HFFc6 (cell line): ENCODE data around the gene ARFGAP1. TPM values are rescaled to one million over a fixed set of nuclear protein-coding genes. Genes with fewer than 3 reads are reported as not detected.

Source experiments
- DNase-seq: peaks from one replicate; pipeline ENCODE4 v3.0.0-alpha.2; 2018
- H3K27ac Mint-ChIP-seq: 2 replicates; pipeline ENCODE4 v1.8.0; 2020; ENCODE audit warnings: mild to moderate bottlenecking, mixed read lengths
- H3K27me3 Mint-ChIP-seq: 2 replicates; pipeline ENCODE4 v1.8.0; 2021; ENCODE audit warnings: mild to moderate bottlenecking, moderate library complexity, mixed read lengths; ENCODE audit not compliant: insufficient read depth
- H3K36me3 Mint-ChIP-seq: 2 replicates; pipeline ENCODE4 v1.8.0; 2021; ENCODE audit warnings: low read depth, mixed read lengths
- H3K4me1 Mint-ChIP-seq: 2 replicates; pipeline ENCODE4 v1.8.0; 2020; ENCODE audit warnings: low read depth, mixed read lengths
- H3K4me3 Mint-ChIP-seq: 2 replicates; pipeline ENCODE4 v1.8.0; 2020; ENCODE audit warnings: mild to moderate bottlenecking, moderate library complexity, mixed read lengths
- H3K9me3 Mint-ChIP-seq: 2 replicates; pipeline ENCODE4 v1.8.0; 2020; ENCODE audit warnings: mild to moderate bottlenecking, mixed read lengths
- total RNA-seq, 6 experiments: library from RNA; stranded (reverse); fragmentation: NEBNext Ultra II Directional; extraction: Animal tissue kit (Norgen Biotek cat#: 25700); gene quantifications; 2 replicates in 1 of 6; 3 replicates in 5 of 6; pipeline ENCODE4 v1.2.3, GENCODE V29; 2021
- TF ChIP-seq, protein P1 (sequence below): fragments of 200-600 bp; sonication (generic); IDR thresholded peaks from 2 replicates; pipeline ENCODE4 v1.5.0; 2021; ENCODE audit warnings: antibody characterized with exemption, mild to moderate bottlenecking

ARFGAP1 gene
- total RNA-seq, 6 experiments from 2014 or later: 106 to 123 (median 112) TPM

DNA sequence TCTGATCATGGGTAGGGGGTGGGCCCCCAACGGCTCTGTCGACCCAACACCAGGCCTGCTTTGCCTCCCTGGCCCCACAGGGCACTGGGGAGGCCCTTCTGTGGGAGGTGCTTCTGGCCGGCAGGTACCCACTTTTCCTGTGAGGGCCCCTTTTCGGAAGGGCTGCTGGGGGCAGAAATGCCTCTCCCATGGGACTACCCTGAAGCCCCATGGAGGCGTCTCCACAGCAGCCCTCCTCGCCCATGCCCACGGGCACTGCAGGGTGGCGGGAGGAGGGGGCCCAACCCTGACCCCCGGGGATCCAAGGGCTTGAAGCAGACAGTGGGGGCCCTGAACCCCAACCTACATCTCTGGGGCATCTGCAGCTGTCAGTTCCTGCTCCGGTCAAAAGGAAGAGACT is 34.6 kb upstream of the ARFGAP1 start:
- no peak overlapping the region for H3K27ac Mint-ChIP-seq

DNA sequence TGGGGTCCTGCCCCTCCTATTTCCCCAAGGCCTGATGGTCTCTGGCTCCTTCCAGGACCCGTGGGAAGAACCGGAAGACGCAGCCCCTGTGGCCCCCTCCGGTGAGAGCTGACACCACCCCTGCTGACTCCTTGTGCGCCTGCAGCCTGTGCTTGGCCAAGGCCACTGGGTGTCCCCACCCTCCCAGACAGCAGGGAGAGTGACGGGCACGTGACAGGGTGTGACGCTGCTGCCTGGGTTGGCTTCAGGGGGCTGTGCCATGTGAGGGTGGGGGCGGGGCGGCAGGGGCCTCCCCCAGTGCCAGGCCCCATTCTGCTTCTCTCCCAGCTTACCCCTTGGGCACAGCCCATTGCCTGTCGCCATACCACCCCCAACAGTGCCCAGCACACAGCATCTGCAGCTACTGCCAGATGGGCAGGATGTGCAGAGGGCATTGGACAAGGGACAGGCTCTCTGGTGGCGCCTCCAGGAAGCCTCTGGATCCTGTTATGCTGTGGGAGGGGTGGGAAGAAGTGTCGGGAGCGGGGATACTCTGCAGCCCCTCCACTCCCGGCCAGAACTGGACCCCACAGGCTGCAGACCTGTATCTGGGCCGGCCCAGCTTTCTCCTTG is 34.0 kb upstream of the ARFGAP1 start:
- Mint-ChIP-seq H3K9me3 (no peaks in the 10 kb centered on the region), H3K27me3 (peaks cover 12% of the 10 kb centered on the region), H3K4me3 (no peak overlapping the region), H3K27ac (no peak overlapping the region), H3K36me3 (no peaks in the 10 kb centered on the region), H3K4me1 (no peaks in the 10 kb centered on the region)
- TF ChIP-seq, protein P1, sequence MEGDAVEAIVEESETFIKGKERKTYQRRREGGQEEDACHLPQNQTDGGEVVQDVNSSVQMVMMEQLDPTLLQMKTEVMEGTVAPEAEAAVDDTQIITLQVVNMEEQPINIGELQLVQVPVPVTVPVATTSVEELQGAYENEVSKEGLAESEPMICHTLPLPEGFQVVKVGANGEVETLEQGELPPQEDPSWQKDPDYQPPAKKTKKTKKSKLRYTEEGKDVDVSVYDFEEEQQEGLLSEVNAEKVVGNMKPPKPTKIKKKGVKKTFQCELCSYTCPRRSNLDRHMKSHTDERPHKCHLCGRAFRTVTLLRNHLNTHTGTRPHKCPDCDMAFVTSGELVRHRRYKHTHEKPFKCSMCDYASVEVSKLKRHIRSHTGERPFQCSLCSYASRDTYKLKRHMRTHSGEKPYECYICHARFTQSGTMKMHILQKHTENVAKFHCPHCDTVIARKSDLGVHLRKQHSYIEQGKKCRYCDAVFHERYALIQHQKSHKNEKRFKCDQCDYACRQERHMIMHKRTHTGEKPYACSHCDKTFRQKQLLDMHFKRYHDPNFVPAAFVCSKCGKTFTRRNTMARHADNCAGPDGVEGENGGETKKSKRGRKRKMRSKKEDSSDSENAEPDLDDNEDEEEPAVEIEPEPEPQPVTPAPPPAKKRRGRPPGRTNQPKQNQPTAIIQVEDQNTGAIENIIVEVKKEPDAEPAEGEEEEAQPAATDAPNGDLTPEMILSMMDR: no peak
- no peak for DNase-seq

More for the DNA sequence above, 34.6 kb upstream of the ARFGAP1 start:
- no peak overlapping the region for H3K4me3 Mint-ChIP-seq
- TF ChIP-seq, protein P1: no peak
- no peaks in the 10 kb centered on the region for H3K9me3 Mint-ChIP-seq
- no peaks in the 10 kb centered on the region for H3K36me3 Mint-ChIP-seq
- H3K27me3 Mint-ChIP-seq: peaks cover 10% of the 10 kb centered on the region
- H3K4me1 Mint-ChIP-seq: peaks cover 2% of the 10 kb centered on the region
- no peak for DNase-seq

DNA sequence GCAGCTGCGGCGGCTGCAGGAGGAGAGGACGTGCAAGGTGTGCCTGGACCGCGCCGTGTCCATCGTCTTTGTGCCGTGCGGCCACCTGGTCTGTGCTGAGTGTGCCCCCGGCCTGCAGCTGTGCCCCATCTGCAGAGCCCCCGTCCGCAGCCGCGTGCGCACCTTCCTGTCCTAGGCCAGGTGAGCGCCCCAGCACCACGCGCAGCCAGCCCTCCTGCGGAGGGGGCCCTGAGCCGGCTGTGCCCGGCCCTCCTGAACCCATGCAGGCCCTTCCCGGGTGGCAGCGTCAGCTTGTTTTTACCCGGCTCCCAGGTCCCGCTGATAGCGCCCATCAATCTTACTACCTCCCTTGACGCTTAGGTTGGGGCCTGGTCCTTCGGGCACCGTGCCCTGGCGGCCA is 33.2 kb upstream of the ARFGAP1 start:
- H3K4me1 Mint-ChIP-seq: no peaks in the 10 kb centered on the region
- no peak for DNase-seq
- peaks cover 17% of the 10 kb centered on the region for H3K27me3 Mint-ChIP-seq
- no peaks in the 10 kb centered on the region for H3K9me3 Mint-ChIP-seq
- H3K4me3 Mint-ChIP-seq: no peak overlapping the region
- H3K27ac Mint-ChIP-seq: no peak overlapping the region
- no peaks in the 10 kb centered on the region for H3K36me3 Mint-ChIP-seq
- TF ChIP-seq, protein P1: no peak

DNA sequence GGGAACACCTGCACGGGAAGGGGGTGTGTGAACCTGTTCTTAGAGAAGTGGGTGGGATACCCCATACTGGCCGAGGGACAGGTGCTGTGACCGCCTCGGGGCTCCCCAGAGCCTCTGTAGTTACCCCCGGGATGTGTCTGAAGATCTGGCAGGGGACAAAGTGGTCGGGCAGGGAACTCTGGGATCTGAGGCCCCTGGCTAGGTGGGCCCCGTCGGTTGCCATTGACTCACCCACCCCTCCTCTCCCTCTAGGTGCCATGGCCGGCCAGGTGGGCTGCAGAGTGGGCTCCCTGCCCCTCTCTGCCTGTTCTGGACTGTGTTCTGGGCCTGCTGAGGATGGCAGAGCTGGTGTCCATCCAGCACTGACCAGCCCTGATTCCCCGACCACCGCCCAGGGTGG is 32.6 kb upstream of the ARFGAP1 start:
- Mint-ChIP-seq H3K4me1 (no peaks in the 10 kb centered on the region), H3K4me3 (no peak overlapping the region), H3K9me3 (no peaks in the 10 kb centered on the region), H3K27ac (no peak overlapping the region), H3K36me3 (no peaks in the 10 kb centered on the region), H3K27me3 (peaks cover 17% of the 10 kb centered on the region)
- TF ChIP-seq, protein P1: no peak
- DNase-seq: no peak

DNA sequence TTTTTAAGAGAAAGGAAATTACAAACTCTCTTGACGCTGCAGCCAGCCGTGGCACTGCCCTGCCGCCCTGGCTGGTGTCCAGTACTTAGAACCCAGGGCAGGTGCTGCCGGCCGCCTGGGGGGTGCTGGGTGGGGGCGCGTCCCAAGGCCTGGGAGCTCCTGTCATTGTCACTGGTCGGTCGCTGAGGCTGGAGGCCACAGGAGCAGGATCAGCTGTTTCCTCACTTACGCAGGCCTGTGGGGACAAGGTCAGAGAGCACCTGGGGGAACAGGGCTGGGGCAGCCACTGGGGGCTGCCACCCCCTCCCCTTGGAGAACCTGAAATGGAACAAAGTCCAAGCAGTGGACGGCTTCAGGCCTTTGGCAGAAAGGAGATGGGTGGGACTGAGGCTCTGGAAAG is 31.3 kb upstream of the ARFGAP1 start:
- Mint-ChIP-seq H3K27ac (no peak overlapping the region), H3K36me3 (no peaks in the 10 kb centered on the region), H3K27me3 (peaks cover 21% of the 10 kb centered on the region), H3K9me3 (no peaks in the 10 kb centered on the region), H3K4me3 (no peak overlapping the region), H3K4me1 (no peaks in the 10 kb centered on the region)
- TF ChIP-seq, protein P1: no peak
- DNase-seq: no peak
